ENCODE data around the gene SFN. TPM values are rescaled to one million over a fixed set of nuclear protein-coding genes. Genes with fewer than 3 reads are reported as not detected.
A peak's percentile ranks its signal among the peaks of the same experiment; 100 is the strongest.

The SFN gene
- total and polyA plus RNA-seq, 2 of the 13 experiments (the other 11 are each of a cell fraction or from before 2014, with no cell fraction given) = 4.3 to 5.6 TPM

- TF ChIP-seq, protein P1, sequence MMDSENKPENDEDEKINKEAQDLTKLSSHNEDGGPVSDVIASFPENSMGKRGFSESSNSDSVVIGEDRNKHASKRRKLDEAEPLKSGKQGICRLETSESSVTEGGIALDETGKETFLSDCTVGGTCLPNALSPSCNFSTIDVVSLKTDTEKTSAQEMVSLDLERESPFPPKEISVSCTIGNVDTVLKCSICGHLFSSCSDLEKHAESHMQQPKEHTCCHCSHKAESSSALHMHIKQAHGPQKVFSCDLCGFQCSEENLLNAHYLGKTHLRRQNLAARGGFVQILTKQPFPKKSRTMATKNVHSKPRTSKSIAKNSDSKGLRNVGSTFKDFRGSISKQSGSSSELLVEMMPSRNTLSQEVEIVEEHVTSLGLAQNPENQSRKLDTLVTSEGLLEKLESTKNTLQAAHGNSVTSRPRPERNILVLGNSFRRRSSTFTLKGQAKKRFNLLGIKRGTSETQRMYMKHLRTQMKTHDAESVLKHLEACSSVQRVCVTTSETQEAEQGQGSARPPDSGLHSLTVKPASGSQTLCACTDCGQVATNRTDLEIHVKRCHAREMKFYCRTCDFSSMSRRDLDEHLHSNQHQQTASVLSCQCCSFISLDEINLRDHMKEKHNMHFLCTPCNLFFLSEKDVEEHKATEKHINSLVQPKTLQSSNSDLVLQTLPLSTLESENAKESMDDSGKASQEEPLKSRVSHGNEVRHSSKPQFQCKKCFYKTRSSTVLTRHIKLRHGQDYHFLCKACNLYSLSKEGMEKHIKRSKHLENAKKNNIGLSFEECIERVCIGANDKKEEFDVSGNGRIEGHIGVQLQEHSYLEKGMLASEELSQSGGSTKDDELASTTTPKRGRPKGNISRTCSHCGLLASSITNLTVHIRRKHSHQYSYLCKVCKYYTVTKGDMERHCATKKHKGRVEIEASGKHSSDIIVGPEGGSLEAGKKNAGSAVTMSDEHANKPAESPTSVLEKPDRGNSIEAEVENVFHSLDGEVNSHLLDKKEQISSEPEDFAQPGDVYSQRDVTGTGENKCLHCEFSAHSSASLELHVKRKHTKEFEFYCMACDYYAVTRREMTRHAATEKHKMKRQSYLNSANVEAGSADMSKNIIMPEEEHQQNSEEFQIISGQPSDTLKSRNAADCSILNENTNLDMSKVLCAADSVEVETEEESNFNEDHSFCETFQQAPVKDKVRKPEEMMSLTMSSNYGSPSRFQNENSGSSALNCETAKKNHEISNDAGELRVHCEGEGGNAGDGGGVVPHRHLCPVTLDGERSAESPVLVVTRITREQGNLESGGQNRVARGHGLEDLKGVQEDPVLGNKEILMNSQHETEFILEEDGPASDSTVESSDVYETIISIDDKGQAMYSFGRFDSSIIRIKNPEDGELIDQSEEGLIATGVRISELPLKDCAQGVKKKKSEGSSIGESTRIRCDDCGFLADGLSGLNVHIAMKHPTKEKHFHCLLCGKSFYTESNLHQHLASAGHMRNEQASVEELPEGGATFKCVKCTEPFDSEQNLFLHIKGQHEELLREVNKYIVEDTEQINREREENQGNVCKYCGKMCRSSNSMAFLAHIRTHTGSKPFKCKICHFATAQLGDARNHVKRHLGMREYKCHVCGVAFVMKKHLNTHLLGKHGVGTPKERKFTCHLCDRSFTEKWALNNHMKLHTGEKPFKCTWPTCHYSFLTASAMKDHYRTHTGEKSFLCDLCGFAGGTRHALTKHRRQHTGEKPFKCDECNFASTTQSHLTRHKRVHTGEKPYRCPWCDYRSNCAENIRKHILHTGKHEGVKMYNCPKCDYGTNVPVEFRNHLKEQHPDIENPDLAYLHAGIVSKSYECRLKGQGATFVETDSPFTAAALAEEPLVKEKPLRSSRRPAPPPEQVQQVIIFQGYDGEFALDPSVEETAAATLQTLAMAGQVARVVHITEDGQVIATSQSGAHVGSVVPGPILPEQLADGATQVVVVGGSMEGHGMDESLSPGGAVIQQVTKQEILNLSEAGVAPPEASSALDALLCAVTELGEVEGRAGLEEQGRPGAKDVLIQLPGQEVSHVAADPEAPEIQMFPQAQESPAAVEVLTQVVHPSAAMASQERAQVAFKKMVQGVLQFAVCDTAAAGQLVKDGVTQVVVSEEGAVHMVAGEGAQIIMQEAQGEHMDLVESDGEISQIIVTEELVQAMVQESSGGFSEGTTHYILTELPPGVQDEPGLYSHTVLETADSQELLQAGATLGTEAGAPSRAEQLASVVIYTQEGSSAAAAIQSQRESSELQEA (CRISPR knock-in tag; IDR thresholded peaks at IDR 0.05; ENCODE audit: not compliant biosample characterization) = no peak
- no peak for TF ChIP-seq SRSF4 (IDR thresholded peaks at IDR 0.05; ENCODE audit: low read depth, low read length, poor library complexity, severe bottlenecking)
- no peak for TF ChIP-seq ZNF629 (CRISPR knock-in tag; conservative IDR thresholded peaks at IDR 0.05)
- no peak for TF ChIP-seq RNF2 (conservative IDR thresholded peaks at IDR 0.05; ENCODE audit: low read depth)
- no peak for TF ChIP-seq GLMP (CRISPR knock-in tag; IDR thresholded peaks at IDR 0.05; ENCODE audit: borderline replicate concordance)
- TF ChIP-seq ZNF878 (CRISPR knock-in tag; IDR thresholded peaks at IDR 0.05) = peak; percentile 93
- TF ChIP-seq HNRNPK (IDR thresholded peaks at IDR 0.05; ENCODE audit: low read depth, low read length, poor library complexity, severe bottlenecking) = no peak
- TF ChIP-seq ERF (CRISPR knock-in tag; IDR thresholded peaks at IDR 0.05) = peak; percentile 87
- TF ChIP-seq MYC (CRISPR knock-in tag; IDR thresholded peaks at IDR 0.05; ENCODE audit: borderline replicate concordance) = peak; percentile 57; the same call in 1 of the 2 replicates
- no peak for TF ChIP-seq FOXM1 (CRISPR knock-in tag; IDR thresholded peaks at IDR 0.05)
- TF ChIP-seq CHD4 (IDR thresholded peaks at IDR 0.05; ENCODE audit: borderline replicate concordance, low read length) = peak; percentile 57; the same call in 1 of the 2 replicates
- TF ChIP-seq TCF12 (IDR thresholded peaks at IDR 0.05) = no peak
- TF ChIP-seq TCF12 (CRISPR knock-in tag; IDR thresholded peaks at IDR 0.05) = peak; percentile 96
- peak; percentile 64; the same call in 1 of the 2 replicates for TF ChIP-seq ZNF362 (CRISPR knock-in tag; IDR thresholded peaks at IDR 0.05; ENCODE audit: borderline replicate concordance)
Measured at GRCh38 chr1:26910343-26911160, 47.6 kb downstream of the SFN start (continued).

Measured in HepG2 (cell line).